ENCODE measurements around the gene ATF5. TPM values are rescaled to one million over a fixed set of nuclear protein-coding genes. Genes with fewer than 3 reads are reported as not detected.

ATF5 gene
- polyA plus RNA-seq, 2 donors: 15.5 to 24.3 TPM

- H3K4me1 ChIP-seq (ENCODE audit: control insufficient read depth in 2 of 2, insufficient read depth in 2 of 2, low read length in 1 of 2): no peaks in the 10 kb centered on the region
- WGBS, 2 donors: 95 to 96% methylated on average over 36 to 37 of the region's 37 CpGs
- H3K9me3 ChIP-seq (ENCODE audit: control insufficient read depth in 2 of 2, insufficient read depth in 1 of 2, low read depth in 1 of 2, low read length in 1 of 2): no peaks in the 10 kb centered on the region
- H3K27ac ChIP-seq (ENCODE audit: low read depth in 2 of 2, low read length in 1 of 2): no peak overlapping the region
- no peaks in the 10 kb centered on the region for H3K27me3 ChIP-seq (ENCODE audit: control insufficient read depth in 1 of 2, insufficient read depth in 2 of 2, low read length in 2 of 2)
- H3K36me3 ChIP-seq (ENCODE audit: control insufficient read depth in 2 of 2, insufficient read depth in 2 of 2, low read length in 1 of 2): peaks cover 0 to 30% of the 10 kb centered on the region in 2 donors
- no peak overlapping the region for H3K4me3 ChIP-seq (ENCODE audit: low read depth in 1 of 2, low read length in 2 of 2)
Measured at GRCh38 chr19:49908480-49909420, 20.3 kb upstream of the ATF5 start.

DNA sequence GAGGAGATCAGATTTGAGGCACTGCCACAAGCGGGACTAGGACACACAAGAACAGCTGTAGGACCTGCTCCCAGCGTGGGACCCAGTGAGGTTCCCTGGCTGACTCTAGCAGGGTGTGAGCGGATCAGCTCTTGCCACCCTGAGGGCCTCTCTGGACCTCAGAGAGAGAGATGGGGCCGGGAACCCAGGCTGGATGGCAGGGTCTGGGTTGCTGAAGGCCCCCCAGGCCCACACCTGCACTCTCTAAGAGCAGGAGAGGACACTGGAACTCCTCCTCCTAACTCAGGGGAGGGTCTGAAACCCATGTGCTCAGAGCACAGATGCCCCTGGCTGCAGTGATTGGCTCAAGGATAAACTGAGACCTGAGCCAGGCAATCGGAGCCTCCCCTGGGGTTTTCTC, 18.8 kb upstream of the ATF5 start:
- Histone ChIP-seq H3K4me3 (ENCODE audit: low read depth in 1 of 2, low read length in 2 of 2) (no peak overlapping the region), H3K9me3 (ENCODE audit: control insufficient read depth in 2 of 2, insufficient read depth in 1 of 2, low read depth in 1 of 2, low read length in 1 of 2) (no peaks in the 10 kb centered on the region), H3K4me1 (ENCODE audit: control insufficient read depth in 2 of 2, insufficient read depth in 2 of 2, low read length in 1 of 2) (no peaks in the 10 kb centered on the region), H3K27me3 (ENCODE audit: control insufficient read depth in 1 of 2, insufficient read depth in 2 of 2, low read length in 2 of 2) (no peaks in the 10 kb centered on the region), H3K27ac (ENCODE audit: low read depth in 2 of 2, low read length in 1 of 2) (peak overlapping the region in 1 of 2 donors; percentile 9), H3K36me3 (ENCODE audit: control insufficient read depth in 2 of 2, insufficient read depth in 2 of 2, low read length in 1 of 2) (peaks cover 0 to 38% of the 10 kb centered on the region in 2 donors)
- WGBS, 2 donors: 87 to 93% methylated on average over 5 of the region's 5 CpGs

DNA sequence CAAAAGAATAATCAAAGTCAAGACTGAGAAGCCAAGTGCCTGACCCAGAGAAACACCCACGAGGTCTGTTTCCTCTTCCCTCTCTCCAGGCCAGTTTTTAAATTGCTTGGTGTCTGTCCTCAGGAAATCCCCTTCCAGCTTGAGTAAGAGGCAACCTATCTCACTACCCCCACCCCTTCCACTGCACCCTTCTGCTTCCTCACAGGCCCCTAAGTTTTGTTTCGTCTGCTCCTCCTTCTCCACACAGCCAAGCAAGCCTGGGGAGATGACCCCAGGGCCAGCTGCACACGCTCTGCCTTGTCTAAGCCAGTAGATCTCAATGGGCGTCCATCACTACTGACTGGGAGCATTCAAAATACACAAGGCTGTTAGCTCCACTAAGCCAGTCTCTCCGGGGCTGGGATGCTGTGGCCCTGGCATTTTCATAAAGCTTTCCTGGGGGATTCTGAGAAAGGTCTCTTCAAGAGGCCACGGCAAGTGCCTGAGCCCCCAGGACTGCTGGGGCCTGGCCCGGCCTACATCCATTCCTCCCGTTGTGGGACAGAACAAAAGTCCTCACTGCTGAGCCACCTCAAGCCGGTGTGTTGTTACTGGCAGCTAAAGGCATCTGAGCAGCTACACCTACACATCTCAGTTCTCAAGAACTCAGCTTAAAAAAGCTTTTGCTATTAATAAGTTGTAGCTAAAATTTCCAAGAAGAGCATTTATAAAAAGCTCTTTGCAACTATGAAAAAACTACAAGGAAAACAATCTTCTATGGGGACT, 17.4 kb upstream of the ATF5 start:
- H3K4me1 ChIP-seq (ENCODE audit: control insufficient read depth in 2 of 2, insufficient read depth in 2 of 2, low read length in 1 of 2): no peaks in the 10 kb centered on the region
- H3K27ac ChIP-seq (ENCODE audit: low read depth in 2 of 2, low read length in 1 of 2): no peak overlapping the region
- H3K9me3 ChIP-seq (ENCODE audit: control insufficient read depth in 2 of 2, insufficient read depth in 1 of 2, low read depth in 1 of 2, low read length in 1 of 2): no peaks in the 10 kb centered on the region
- WGBS, 2 donors: 58 to 65% methylated on average over 9 of the region's 9 CpGs
- H3K4me3 ChIP-seq (ENCODE audit: low read depth in 1 of 2, low read length in 2 of 2): no peak overlapping the region
- no peaks in the 10 kb centered on the region for H3K27me3 ChIP-seq (ENCODE audit: control insufficient read depth in 1 of 2, insufficient read depth in 2 of 2, low read length in 2 of 2)
- peaks cover 0 to 46% of the 10 kb centered on the region in 2 donors for H3K36me3 ChIP-seq (ENCODE audit: control insufficient read depth in 2 of 2, insufficient read depth in 2 of 2, low read length in 1 of 2)

DNA sequence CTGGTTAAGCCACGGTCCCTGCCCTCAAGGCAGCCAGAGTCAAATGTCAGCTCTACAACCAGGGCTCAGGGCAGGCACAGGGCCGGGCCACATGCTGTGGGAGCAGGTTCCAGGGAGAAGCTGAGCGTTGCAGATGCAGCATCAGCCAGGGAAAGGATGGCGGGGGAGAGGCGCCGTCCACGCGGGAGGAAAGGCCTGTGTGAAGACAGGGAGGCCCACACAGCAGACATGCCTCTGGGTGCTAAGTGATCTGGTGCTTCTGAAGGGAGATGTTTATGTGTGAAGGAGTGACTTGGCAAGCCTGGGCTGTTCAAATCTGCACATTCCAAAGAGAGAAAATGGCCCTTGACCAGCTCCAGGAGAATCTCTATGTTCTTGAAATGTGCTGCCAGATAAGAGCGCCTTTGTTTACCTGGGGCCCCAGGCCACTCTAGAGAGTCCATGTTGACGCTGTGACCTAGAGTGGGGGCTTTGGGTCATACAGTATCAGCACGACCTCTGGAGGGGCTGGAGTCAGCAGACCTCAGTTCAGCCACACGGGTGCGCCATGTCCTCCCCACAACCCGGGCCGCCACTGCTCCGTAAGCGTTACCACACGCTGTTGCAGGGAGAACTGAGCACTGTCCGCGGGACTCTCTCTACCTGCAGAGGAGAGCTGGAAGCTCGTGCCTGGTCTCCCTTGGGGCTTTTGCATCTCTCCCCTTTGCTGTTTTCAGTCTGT, 15.9 kb upstream of the ATF5 start:
- Histone ChIP-seq H3K36me3 (ENCODE audit: control insufficient read depth in 2 of 2, insufficient read depth in 2 of 2, low read length in 1 of 2) (peaks cover 0 to 44% of the 10 kb centered on the region in 2 donors), H3K4me3 (ENCODE audit: low read depth in 1 of 2, low read length in 2 of 2) (no peak overlapping the region)
- WGBS, 2 donors: 82 to 85% methylated on average over 21 of the region's 21 CpGs

GRCh38 chr19:49913720-49914119, 15.3 kb upstream of the ATF5 start:
- no peaks in the 10 kb centered on the region for H3K27me3 ChIP-seq (ENCODE audit: control insufficient read depth in 1 of 2, insufficient read depth in 2 of 2, low read length in 2 of 2)
- H3K36me3 ChIP-seq (ENCODE audit: control insufficient read depth in 2 of 2, insufficient read depth in 2 of 2, low read length in 1 of 2): peaks cover 0 to 40% of the 10 kb centered on the region in 2 donors
- WGBS, 2 donors: 89 to 92% methylated on average over 10 of the region's 10 CpGs
- no peak overlapping the region for H3K27ac ChIP-seq (ENCODE audit: low read depth in 2 of 2, low read length in 1 of 2)
- H3K4me3 ChIP-seq (ENCODE audit: low read depth in 1 of 2, low read length in 2 of 2): no peak overlapping the region
- H3K4me1 ChIP-seq (ENCODE audit: control insufficient read depth in 2 of 2, insufficient read depth in 2 of 2, low read length in 1 of 2): peaks cover 0 to 2% of the 10 kb centered on the region in 2 donors
- no peaks in the 10 kb centered on the region for H3K9me3 ChIP-seq (ENCODE audit: control insufficient read depth in 2 of 2, insufficient read depth in 1 of 2, low read depth in 1 of 2, low read length in 1 of 2)

More for the DNA sequence above, 15.9 kb upstream of the ATF5 start:
- H3K4me1 ChIP-seq (ENCODE audit: control insufficient read depth in 2 of 2, insufficient read depth in 2 of 2, low read length in 1 of 2): no peaks in the 10 kb centered on the region
- no peaks in the 10 kb centered on the region for H3K9me3 ChIP-seq (ENCODE audit: control insufficient read depth in 2 of 2, insufficient read depth in 1 of 2, low read depth in 1 of 2, low read length in 1 of 2)
- no peak overlapping the region for H3K27ac ChIP-seq (ENCODE audit: low read depth in 2 of 2, low read length in 1 of 2)
- H3K27me3 ChIP-seq (ENCODE audit: control insufficient read depth in 1 of 2, insufficient read depth in 2 of 2, low read length in 2 of 2): no peaks in the 10 kb centered on the region

- no peak overlapping the region for H3K4me3 ChIP-seq (ENCODE audit: low read depth in 1 of 2, low read length in 2 of 2)
- WGBS, 2 donors: 98% methylated on average over 6 of the region's 6 CpGs
- peaks cover 0 to 2% of the 10 kb centered on the region in 2 donors for H3K4me1 ChIP-seq (ENCODE audit: control insufficient read depth in 2 of 2, insufficient read depth in 2 of 2, low read length in 1 of 2)
- no peaks in the 10 kb centered on the region for H3K27me3 ChIP-seq (ENCODE audit: control insufficient read depth in 1 of 2, insufficient read depth in 2 of 2, low read length in 2 of 2)
- no peaks in the 10 kb centered on the region for H3K9me3 ChIP-seq (ENCODE audit: control insufficient read depth in 2 of 2, insufficient read depth in 1 of 2, low read depth in 1 of 2, low read length in 1 of 2)
- peaks cover 0 to 33% of the 10 kb centered on the region in 2 donors for H3K36me3 ChIP-seq (ENCODE audit: control insufficient read depth in 2 of 2, insufficient read depth in 2 of 2, low read length in 1 of 2)
- H3K27ac ChIP-seq (ENCODE audit: low read depth in 2 of 2, low read length in 1 of 2): no peak overlapping the region
Measured at GRCh38 chr19:49915271-49915670, 13.7 kb upstream of the ATF5 start.

GRCh38 chr19:49916839-49917733, 11.9 kb upstream of the ATF5 start:
- Histone ChIP-seq H3K9me3 (ENCODE audit: control insufficient read depth in 2 of 2, insufficient read depth in 1 of 2, low read depth in 1 of 2, low read length in 1 of 2) (no peaks in the 10 kb centered on the region), H3K4me3 (ENCODE audit: low read depth in 1 of 2, low read length in 2 of 2) (no peak overlapping the region), H3K4me1 (ENCODE audit: control insufficient read depth in 2 of 2, insufficient read depth in 2 of 2, low read length in 1 of 2) (peaks cover 0 to 2% of the 10 kb centered on the region in 2 donors), H3K36me3 (ENCODE audit: control insufficient read depth in 2 of 2, insufficient read depth in 2 of 2, low read length in 1 of 2) (peaks cover 2 to 46% of the 10 kb centered on the region in 2 donors), H3K27ac (ENCODE audit: low read depth in 2 of 2, low read length in 1 of 2) (no peak overlapping the region), H3K27me3 (ENCODE audit: control insufficient read depth in 1 of 2, insufficient read depth in 2 of 2, low read length in 2 of 2) (no peaks in the 10 kb centered on the region)
- WGBS, 2 donors: 84 to 89% methylated on average over 21 of the region's 21 CpGs

- no peak overlapping the region for H3K4me3 ChIP-seq (ENCODE audit: low read depth in 1 of 2, low read length in 2 of 2)
- H3K4me1 ChIP-seq (ENCODE audit: control insufficient read depth in 2 of 2, insufficient read depth in 2 of 2, low read length in 1 of 2): peaks cover 0 to 2% of the 10 kb centered on the region in 2 donors
- no peaks in the 10 kb centered on the region for H3K27me3 ChIP-seq (ENCODE audit: control insufficient read depth in 1 of 2, insufficient read depth in 2 of 2, low read length in 2 of 2)
- H3K27ac ChIP-seq (ENCODE audit: low read depth in 2 of 2, low read length in 1 of 2): no peak overlapping the region
- H3K36me3 ChIP-seq (ENCODE audit: control insufficient read depth in 2 of 2, insufficient read depth in 2 of 2, low read length in 1 of 2): peaks cover 3 to 41% of the 10 kb centered on the region in 2 donors
- 95 to 97% methylated on average over 8 of the region's 8 CpGs for WGBS, 2 donors
- no peaks in the 10 kb centered on the region for H3K9me3 ChIP-seq (ENCODE audit: control insufficient read depth in 2 of 2, insufficient read depth in 1 of 2, low read depth in 1 of 2, low read length in 1 of 2)
Measured at GRCh38 chr19:49918089-49918488, 10.9 kb upstream of the ATF5 start.
